ENCODE data around the gene DRG2.

DRG2 gene

GRCh38 chr17:18041776-18042175 lies 46.0 kb upstream of the DRG2 start:
- DNase-seq (ENCODE audit: low read depth) = no peak
- H3K4me3 ChIP-seq (ENCODE audit: low read depth, low read length) = no peak overlapping the region

GRCh38 chr17:18042983-18043382 lies 44.8 kb upstream of the DRG2 start:
- H3K4me3 ChIP-seq (ENCODE audit: low read depth, low read length) = no peak overlapping the region
- TF ChIP-seq CTCF (IDR thresholded peaks at IDR 0.05; ENCODE audit: insufficient read depth, low read depth, low read length, missing control alignments) = no peak
- DNase-seq (ENCODE audit: low read depth) = no peak

More at GRCh38 chr17:18041776-18042175, 46.0 kb upstream of the DRG2 start:
- no peak for TF ChIP-seq CTCF (IDR thresholded peaks at IDR 0.05; ENCODE audit: insufficient read depth, low read depth, low read length, missing control alignments)

- no peak for TF ChIP-seq CTCF (IDR thresholded peaks at IDR 0.05; ENCODE audit: insufficient read depth, low read depth, low read length, missing control alignments)
- no peak for DNase-seq (ENCODE audit: low read depth)
- no peak overlapping the region for H3K4me3 ChIP-seq (ENCODE audit: low read depth, low read length)
Measured at GRCh38 chr17:18043491-18043890, 44.3 kb upstream of the DRG2 start.

GRCh38 chr17:18044609-18045008 lies 43.1 kb upstream of the DRG2 start:
- no peak for TF ChIP-seq CTCF (IDR thresholded peaks at IDR 0.05; ENCODE audit: insufficient read depth, low read depth, low read length, missing control alignments)
- DNase-seq (ENCODE audit: low read depth) = no peak
- H3K4me3 ChIP-seq (ENCODE audit: low read depth, low read length) = no peak overlapping the region

- H3K4me3 ChIP-seq (ENCODE audit: low read depth, low read length) = no peak overlapping the region
- no peak for DNase-seq (ENCODE audit: low read depth)
- TF ChIP-seq CTCF (IDR thresholded peaks at IDR 0.05; ENCODE audit: insufficient read depth, low read depth, low read length, missing control alignments) = no peak
Measured at GRCh38 chr17:18045691-18046350, 41.9 kb upstream of the DRG2 start.

- DNase-seq (ENCODE audit: low read depth) = no peak
- no peak for TF ChIP-seq CTCF (IDR thresholded peaks at IDR 0.05; ENCODE audit: insufficient read depth, low read depth, low read length, missing control alignments)
- no peak overlapping the region for H3K4me3 ChIP-seq (ENCODE audit: low read depth, low read length)
Measured at GRCh38 chr17:18055597-18055996, 32.2 kb upstream of the DRG2 start.

- no peak for DNase-seq (ENCODE audit: low read depth)
- no peak for TF ChIP-seq CTCF (IDR thresholded peaks at IDR 0.05; ENCODE audit: insufficient read depth, low read depth, low read length, missing control alignments)
- H3K4me3 ChIP-seq (ENCODE audit: low read depth, low read length) = no peak overlapping the region
Measured at GRCh38 chr17:18056214-18056613, 31.5 kb upstream of the DRG2 start.

Data from GM12865 (cell line).